Activated T-helper 17 cell treated with anti-CD3 and anti-CD28 coated beads, Interleukin-2, amount 50 U/mL, for 72 hours (primary cell): Measurements from ENCODE around the gene DTX1. TPM values are rescaled to one million over a fixed set of nuclear protein-coding genes. Genes with fewer than 3 reads are reported as not detected.
A peak's percentile ranks its signal among the peaks of the same experiment; 100 is the strongest.

Source experiments
- ATAC-seq: fragments of 150-1000 bp; cut with Tn5 transposase; replicated peaks from 2 replicates; pipeline ENCODE4 v1.10.0; 2021; ENCODE audit warnings: mild to moderate bottlenecking, moderate library complexity
- H3K27ac Mint-ChIP-seq: one replicate; pipeline ENCODE4 v1.8.0; 2022; ENCODE audit warnings: mixed read lengths
- H3K27me3 Mint-ChIP-seq: one replicate; pipeline ENCODE4 v1.8.0; 2022; ENCODE audit warnings: mixed read lengths
- H3K36me3 Mint-ChIP-seq: one replicate; pipeline ENCODE4 v1.8.0; 2022; ENCODE audit warnings: low read depth, mild to moderate bottlenecking, mixed read lengths
- H3K4me1 Mint-ChIP-seq: one replicate; pipeline ENCODE4 v1.8.0; 2022; ENCODE audit warnings: mixed read lengths
- H3K4me3 Mint-ChIP-seq: one replicate; pipeline ENCODE4 v1.8.0; 2022; ENCODE audit warnings: mild to moderate bottlenecking, mixed read lengths
- H3K9me3 Mint-ChIP-seq: one replicate; pipeline ENCODE4 v1.8.0; 2022; ENCODE audit warnings: mixed read lengths
- total RNA-seq, 2 donors: library from RNA; stranded (reverse); gene quantifications; one replicate each; pipeline ENCODE4 v1.2.3, GENCODE V29; 2022

DTX1 gene
- total RNA-seq, 2 donors from 2014 or later = 13.2 to 17.4 TPM

- no peak overlapping the region for H3K4me3 Mint-ChIP-seq
- no peaks in the 10 kb centered on the region for H3K27me3 Mint-ChIP-seq
- ATAC-seq = no peak
- H3K27ac Mint-ChIP-seq = no peak overlapping the region
- no peaks in the 10 kb centered on the region for H3K9me3 Mint-ChIP-seq
- H3K4me1 Mint-ChIP-seq = no peaks in the 10 kb centered on the region
- H3K36me3 Mint-ChIP-seq = no peaks in the 10 kb centered on the region
Observed at GRCh38 chr12:113044516-113044915, 12.0 kb upstream of the DTX1 start.

GRCh38 chr12:113048716-113049127, 7.8 kb upstream of the DTX1 start:
- H3K27me3 Mint-ChIP-seq = no peaks in the 10 kb centered on the region
- H3K9me3 Mint-ChIP-seq = no peaks in the 10 kb centered on the region
- ATAC-seq = peak; percentile 85
- H3K36me3 Mint-ChIP-seq = no peaks in the 10 kb centered on the region
- no peak overlapping the region for H3K4me3 Mint-ChIP-seq
- peak overlapping the region; percentile 4 for H3K27ac Mint-ChIP-seq
- H3K4me1 Mint-ChIP-seq = no peaks in the 10 kb centered on the region

- ATAC-seq = no peak
Observed at GRCh38 chr12:113049976-113050742, 6.4 kb upstream of the DTX1 start.

GRCh38 chr12:113050795-113051194, 5.7 kb upstream of the DTX1 start:
- Mint-ChIP-seq H3K9me3 (no peaks in the 10 kb centered on the region), H3K27ac (no peak overlapping the region), H3K4me3 (no peak overlapping the region), H3K4me1 (peaks cover 8% of the 10 kb centered on the region), H3K27me3 (no peaks in the 10 kb centered on the region), H3K36me3 (no peaks in the 10 kb centered on the region)
- ATAC-seq = no peak

More at GRCh38 chr12:113049976-113050742, 6.4 kb upstream of the DTX1 start:
- no peaks in the 10 kb centered on the region for H3K36me3 Mint-ChIP-seq
- H3K9me3 Mint-ChIP-seq = no peaks in the 10 kb centered on the region
- no peak overlapping the region for H3K27ac Mint-ChIP-seq
- peaks cover 6% of the 10 kb centered on the region for H3K4me1 Mint-ChIP-seq
- no peaks in the 10 kb centered on the region for H3K27me3 Mint-ChIP-seq
- no peak overlapping the region for H3K4me3 Mint-ChIP-seq

- H3K9me3 Mint-ChIP-seq = no peaks in the 10 kb centered on the region
- no peak overlapping the region for H3K4me3 Mint-ChIP-seq
- no peak overlapping the region for H3K27ac Mint-ChIP-seq
- H3K27me3 Mint-ChIP-seq = no peaks in the 10 kb centered on the region
- no peaks in the 10 kb centered on the region for H3K36me3 Mint-ChIP-seq
- H3K4me1 Mint-ChIP-seq = peaks cover 8% of the 10 kb centered on the region
- no peak for ATAC-seq
Observed at GRCh38 chr12:113051759-113052158, 4.8 kb upstream of the DTX1 start.

- H3K27me3 Mint-ChIP-seq = no peaks in the 10 kb centered on the region
- ATAC-seq = no peak
- no peak overlapping the region for H3K27ac Mint-ChIP-seq
- H3K4me3 Mint-ChIP-seq = no peak overlapping the region
- no peaks in the 10 kb centered on the region for H3K9me3 Mint-ChIP-seq
- H3K36me3 Mint-ChIP-seq = no peaks in the 10 kb centered on the region
- H3K4me1 Mint-ChIP-seq = peaks cover 8% of the 10 kb centered on the region
Observed at GRCh38 chr12:113052326-113052725, 4.2 kb upstream of the DTX1 start.

- Mint-ChIP-seq H3K4me1 (peaks cover 8% of the 10 kb centered on the region), H3K4me3 (peak overlapping the region; percentile 10), H3K9me3 (no peaks in the 10 kb centered on the region), H3K27ac (no peak overlapping the region), H3K36me3 (peaks cover 4% of the 10 kb centered on the region), H3K27me3 (no peaks in the 10 kb centered on the region)
- ATAC-seq = no peak
Observed at GRCh38 chr12:113054948-113055486, 1.5 kb upstream of the DTX1 start.

GRCh38 chr12:113055594-113056380, 743 bp upstream of the DTX1 start:
- peaks cover 4% of the 10 kb centered on the region for H3K36me3 Mint-ChIP-seq
- no peak for ATAC-seq
- peak overlapping the region; percentile 68 for H3K27ac Mint-ChIP-seq
- H3K4me3 Mint-ChIP-seq = peak overlapping the region; percentile 77
- peaks cover 8% of the 10 kb centered on the region for H3K4me1 Mint-ChIP-seq
- H3K27me3 Mint-ChIP-seq = no peaks in the 10 kb centered on the region
- H3K9me3 Mint-ChIP-seq = no peaks in the 10 kb centered on the region

- peaks cover 4% of the 10 kb centered on the region for H3K36me3 Mint-ChIP-seq
- peaks cover 8% of the 10 kb centered on the region for H3K4me1 Mint-ChIP-seq
- peak overlapping the region; percentile 68 for H3K27ac Mint-ChIP-seq
- no peaks in the 10 kb centered on the region for H3K9me3 Mint-ChIP-seq
- H3K4me3 Mint-ChIP-seq = peak overlapping the region; percentile 77
- no peak for ATAC-seq
- no peaks in the 10 kb centered on the region for H3K27me3 Mint-ChIP-seq
Observed at GRCh38 chr12:113056381-113056630, 224 bp upstream of the DTX1 start.

GRCh38 chr12:113057565-113058485, 1.3 kb downstream of the DTX1 start:
- H3K4me3 Mint-ChIP-seq = no peak overlapping the region

GRCh38 chr12:113058553-113058952, 2.0 kb downstream of the DTX1 start:
- no peak overlapping the region for H3K27ac Mint-ChIP-seq
- no peaks in the 10 kb centered on the region for H3K9me3 Mint-ChIP-seq
- no peaks in the 10 kb centered on the region for H3K27me3 Mint-ChIP-seq
- no peak overlapping the region for H3K4me3 Mint-ChIP-seq
- peaks cover 4% of the 10 kb centered on the region for H3K36me3 Mint-ChIP-seq
- H3K4me1 Mint-ChIP-seq = peaks cover 8% of the 10 kb centered on the region
- no peak for ATAC-seq

More at GRCh38 chr12:113057565-113058485, 1.3 kb downstream of the DTX1 start:
- peak; percentile 23 for ATAC-seq
- Mint-ChIP-seq H3K36me3 (peaks cover 4% of the 10 kb centered on the region), H3K4me1 (peaks cover 8% of the 10 kb centered on the region), H3K27ac (peak overlapping the region; percentile 63), H3K27me3 (no peaks in the 10 kb centered on the region), H3K9me3 (no peaks in the 10 kb centered on the region)

- H3K36me3 Mint-ChIP-seq = peaks cover 4% of the 10 kb centered on the region
- peak; percentile 76 for ATAC-seq
- H3K27ac Mint-ChIP-seq = no peak overlapping the region
- no peaks in the 10 kb centered on the region for H3K9me3 Mint-ChIP-seq
- H3K27me3 Mint-ChIP-seq = no peaks in the 10 kb centered on the region
- H3K4me3 Mint-ChIP-seq = no peak overlapping the region
- H3K4me1 Mint-ChIP-seq = peaks cover 8% of the 10 kb centered on the region
Observed at GRCh38 chr12:113059071-113059595, 2.6 kb downstream of the DTX1 start.

GRCh38 chr12:113060336-113060960, 3.9 kb downstream of the DTX1 start:
- Mint-ChIP-seq H3K4me1 (peaks cover 8% of the 10 kb centered on the region), H3K4me3 (no peak overlapping the region), H3K27ac (no peak overlapping the region), H3K27me3 (no peaks in the 10 kb centered on the region), H3K36me3 (peaks cover 4% of the 10 kb centered on the region), H3K9me3 (no peaks in the 10 kb centered on the region)
- no peak for ATAC-seq
